HG02943 (cell line): ENCODE data around the gene LRRC8D.
"Not testable (repeated sequence)": the region's sequence is repeated elsewhere in the genome, so short reads cannot be mapped to it uniquely, and the experiment has no call there.

ENCODE experiments used
- ATAC-seq: cut with Tn5 transposase; IDR thresholded peaks from one replicate; pipeline ENCODE4 v1.9.1; 2021; ENCODE audit warnings: mild to moderate bottlenecking, low read depth, moderate library complexity; ENCODE audit not compliant: unreplicated experiment

The LRRC8D gene

DNA sequence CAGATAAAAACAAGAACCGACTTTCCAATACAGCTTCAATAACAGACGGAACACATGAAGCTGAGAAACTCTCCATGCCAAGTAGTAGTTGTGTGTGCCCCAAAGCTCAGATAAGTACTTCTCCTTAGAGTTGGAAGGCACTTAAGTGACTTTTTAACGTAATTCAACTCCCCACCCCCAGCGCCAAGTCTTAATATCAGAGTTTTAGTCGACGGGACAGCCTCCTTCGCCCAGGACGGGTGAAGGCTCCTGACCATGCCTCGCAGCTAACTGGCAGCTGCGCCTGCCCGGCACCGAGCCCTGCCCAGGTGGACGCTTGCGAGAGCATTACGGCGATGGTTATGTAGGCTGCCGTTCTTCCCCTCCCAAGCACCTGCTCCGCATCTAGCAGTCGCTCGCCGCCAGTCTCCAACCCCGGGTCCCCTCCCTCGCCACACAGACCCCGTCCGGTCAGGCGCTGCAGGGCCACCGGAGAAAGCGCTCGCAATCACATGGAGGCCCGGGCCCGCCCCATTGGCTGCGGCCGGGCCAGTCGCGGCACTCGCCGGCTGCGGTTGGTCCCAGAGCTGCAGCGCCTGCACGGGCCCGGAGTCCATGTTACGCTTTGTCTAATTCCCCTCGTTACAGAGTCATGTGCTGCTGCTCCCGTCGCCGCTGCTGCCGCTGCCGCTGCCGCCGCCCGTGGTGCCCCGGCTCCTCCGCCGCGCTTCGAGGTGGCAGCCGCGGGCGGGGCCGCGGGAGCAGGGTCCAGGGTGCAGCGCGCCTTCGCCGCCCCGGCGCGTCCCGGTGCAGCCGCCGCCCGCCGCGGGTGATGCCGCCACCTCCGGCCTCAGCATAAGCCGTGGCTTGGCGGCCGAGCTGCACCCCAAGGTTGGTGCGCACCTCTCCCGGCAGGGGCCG, at the start of gene LRRC8D:
Gene LRRC8D, plus strand, starts transcription at position 611 of the 900 bp plus-strand sequence. CDS start 112,037 bp downstream, outside the sequence.
- ATAC-seq = peak; percentile 64

DNA sequence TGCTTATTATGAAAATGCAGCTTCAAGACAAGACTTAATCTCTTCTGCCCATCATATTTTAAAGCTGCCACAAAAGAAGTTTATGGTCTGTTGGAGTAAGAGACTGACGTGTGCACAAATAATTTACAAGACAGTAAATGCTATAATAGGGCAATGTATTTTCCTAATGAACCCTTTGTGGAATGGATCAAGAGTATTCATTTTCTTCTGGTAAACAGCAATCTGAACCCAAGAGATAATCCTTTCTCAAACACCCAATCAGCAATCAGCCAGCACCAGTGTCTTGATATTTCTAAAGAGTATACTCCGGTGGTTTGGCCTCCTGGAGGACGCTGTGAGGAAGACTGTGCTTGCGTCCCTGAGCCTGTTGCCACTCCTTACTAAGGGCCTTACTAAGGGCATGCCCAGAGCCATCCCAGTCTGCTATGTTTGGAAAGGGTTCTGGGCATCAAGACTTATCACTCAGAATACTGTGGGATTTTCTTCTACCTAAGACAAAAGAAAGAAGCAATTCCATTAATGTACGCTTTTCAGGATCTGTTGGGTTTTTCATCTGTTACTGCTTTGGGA, 48.8 kb upstream of the LRRC8D start:
- ATAC-seq = no peak

DNA sequence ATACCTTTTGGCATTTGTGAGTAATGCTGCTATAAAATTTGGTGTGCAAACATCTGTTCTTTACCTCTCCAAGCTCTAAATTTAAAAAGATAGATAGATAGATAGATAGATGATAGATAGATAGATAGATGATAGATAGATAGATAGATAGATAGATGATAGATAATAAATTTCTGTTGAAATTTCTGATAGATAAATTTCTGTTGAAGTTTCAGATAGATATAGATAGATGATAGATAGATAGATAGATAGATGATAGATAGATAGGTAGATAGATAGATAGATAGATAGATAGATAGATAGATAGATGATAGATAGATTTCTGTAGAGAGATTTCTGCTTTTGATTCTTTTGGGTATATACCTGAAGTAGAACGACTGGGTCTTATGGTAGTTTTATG, 44.7 kb upstream of the LRRC8D start:
- ATAC-seq = not testable (repeated sequence)

DNA sequence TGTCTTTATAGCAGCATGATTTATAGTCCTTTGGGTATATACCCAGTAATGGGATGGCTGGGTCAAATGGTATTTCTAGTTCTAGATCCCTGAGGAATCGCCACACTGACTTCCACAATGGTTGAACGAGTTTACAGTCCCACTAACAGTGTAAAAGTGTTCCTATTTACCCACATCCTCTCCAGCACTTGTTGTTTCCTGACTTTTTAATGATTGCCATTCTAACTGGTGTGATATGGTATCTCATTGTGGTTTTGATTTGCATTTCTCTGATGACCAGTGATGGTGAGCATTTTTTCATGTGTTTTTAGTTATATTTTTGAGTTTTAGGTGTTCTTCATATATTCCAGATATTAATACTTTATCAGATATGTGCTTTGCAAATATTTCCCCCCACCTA, 43.6 kb upstream of the LRRC8D start:
- ATAC-seq = not testable (repeated sequence)

DNA sequence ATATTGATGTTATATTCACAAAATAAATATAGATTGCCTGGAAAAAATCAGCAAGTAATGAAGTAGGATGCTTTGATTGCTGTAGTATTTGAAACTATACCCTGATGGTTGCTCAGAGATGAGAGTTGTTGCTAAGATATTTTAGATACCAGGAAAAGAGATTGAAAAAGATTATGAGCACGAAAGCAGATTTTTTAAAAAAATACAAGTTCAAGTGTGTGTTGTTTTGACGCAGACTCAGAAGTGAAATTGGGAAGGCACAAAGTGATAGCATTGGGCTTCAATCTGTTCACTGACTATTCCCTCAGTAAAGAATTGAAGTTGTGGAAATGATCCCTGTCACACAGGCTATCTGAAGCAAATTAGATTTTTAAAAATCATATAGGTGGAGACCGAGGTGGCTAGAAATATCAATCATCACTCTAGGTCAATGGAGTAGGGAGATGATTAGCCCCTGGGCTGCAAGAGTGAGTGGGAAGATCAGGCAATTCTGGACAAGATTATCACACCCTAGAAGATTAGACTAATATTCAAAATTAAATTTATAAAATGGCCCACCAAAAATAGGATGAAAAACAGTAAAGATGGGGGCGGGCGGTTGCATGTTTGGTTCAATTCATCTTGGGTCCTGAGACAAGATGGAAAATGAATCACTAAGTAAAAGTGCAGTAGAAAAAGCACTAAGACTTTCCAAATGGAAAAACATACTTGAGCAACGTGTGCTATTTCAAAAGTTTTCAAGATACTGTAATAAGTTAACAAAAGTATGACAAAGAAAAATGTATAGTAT, 41.5 kb upstream of the LRRC8D start:
- ATAC-seq = no peak

DNA sequence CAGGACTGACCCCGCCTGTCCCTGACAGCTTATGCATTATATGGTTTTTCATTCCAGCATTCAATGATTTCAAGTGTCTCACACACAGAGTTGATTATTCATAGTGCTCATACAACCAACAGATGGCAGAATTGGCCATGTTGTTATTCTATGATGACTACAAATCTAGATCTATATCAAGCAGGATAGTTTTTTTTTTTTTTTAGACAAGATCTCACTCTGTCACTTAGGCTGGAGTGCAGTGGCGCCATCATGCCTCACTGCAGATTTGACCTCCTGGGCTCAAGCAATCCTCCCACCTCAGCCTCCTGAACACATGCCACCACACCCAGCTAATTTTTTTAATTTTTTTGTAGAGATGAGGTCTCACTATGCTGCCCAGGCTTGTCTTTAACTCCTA, 40.1 kb upstream of the LRRC8D start:
- ATAC-seq = no peak

DNA sequence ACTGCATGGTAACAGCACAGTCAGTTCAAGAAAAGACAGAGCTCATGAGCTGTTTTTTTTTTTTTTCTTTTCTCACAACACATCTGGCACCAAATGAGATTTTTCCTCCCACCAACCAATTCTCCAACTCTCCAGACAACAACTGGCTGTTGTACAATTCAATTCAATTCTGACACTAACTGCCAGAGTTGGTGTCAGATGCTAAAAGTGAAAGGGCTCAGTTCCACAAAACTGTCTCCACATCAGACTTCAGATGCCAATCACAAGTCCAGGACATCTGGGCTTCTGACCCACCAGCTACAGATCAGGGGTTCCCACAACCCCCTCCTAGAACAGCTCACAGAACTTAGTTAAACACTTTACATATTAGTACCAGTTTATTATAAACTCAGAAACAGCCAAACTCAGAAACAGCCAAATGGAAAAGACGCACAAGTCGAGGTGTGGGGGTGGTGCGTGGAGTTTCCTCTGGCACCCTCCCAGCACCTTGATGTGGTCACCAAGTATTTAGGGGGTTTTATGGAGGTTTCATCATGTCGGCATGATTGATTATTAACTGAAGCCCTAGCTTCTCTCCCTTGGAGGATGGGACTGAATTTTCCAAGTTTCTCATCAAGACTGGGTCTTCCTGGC, 39.2 kb upstream of the LRRC8D start:
- peak; percentile 88 for ATAC-seq

DNA sequence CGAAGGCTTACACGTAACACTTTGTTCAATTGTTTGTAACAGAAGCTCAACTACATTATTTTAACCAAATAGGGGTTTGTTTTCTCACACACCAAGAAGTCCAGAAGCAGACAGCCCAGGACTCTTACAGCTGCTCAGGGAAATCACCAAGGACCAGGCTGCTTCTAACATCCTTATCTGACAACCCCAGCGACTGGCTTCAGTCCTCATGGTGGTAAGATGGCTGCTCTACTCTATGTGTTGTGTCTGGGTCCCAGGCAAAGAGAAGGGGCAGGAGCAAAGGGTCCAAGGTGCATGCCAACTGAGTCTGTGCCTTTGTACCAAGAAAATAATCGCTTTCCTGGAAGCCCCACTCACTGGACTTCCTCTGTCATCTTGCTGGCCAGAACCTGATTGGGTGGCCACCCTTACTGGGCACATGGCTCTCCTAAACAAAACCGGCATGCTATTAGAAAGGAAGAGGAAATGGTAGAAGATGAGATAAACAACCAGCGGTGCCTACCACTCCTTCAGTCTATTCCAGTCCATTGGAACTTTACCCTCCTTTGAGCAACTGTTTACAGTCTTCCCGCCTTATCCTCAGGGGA, 34.1 kb upstream of the LRRC8D start:
- no peak for ATAC-seq

DNA sequence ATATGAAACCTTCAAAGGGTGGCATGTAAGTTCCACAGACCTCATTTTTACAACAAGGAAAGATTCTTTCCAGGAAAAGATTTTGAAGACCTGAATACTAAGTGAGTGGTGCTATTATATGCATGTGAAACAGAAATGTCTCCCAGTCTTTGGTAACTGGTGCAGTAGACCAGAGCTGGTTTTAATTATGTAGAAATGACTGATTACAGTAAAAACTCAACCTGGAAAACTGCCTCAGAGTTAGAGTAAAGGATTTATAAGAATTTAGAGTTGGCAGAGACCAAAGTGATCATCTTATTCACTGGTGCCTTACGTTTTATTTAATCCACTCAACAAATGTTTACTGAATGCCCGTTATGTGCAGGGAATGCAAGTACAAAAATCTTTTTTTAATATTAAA, 30.2 kb upstream of the LRRC8D start:
- ATAC-seq = no peak

DNA sequence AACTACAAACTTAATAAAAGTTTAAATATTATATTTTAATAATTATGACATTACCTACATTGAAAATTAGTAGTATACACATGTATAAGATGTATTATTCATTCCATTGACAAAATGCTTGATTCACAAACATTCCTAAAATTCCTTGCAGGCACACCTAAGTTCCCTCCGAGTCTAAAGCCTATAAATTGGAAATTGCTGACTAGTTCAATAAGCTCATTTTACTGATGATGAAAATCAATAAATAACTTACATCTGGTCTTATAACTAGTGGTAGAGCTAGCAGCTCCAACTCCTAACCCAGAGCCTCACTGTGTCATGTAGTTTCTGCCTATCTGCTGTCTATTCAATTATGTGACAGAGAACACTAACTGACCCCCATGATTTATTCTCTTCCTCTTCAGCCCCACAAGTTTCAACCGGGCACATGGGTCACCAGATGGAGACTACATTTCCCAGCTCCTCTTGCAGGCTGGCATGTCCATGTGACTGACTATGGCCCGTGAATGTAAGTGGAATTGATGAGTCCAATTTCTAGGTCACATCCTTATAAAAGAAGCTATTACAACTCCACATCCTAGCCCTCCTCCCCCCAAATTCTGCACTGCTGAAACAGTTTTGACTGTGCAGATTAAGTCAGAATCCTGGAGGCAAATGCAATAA, 29.6 kb upstream of the LRRC8D start:
- ATAC-seq = no peak

DNA sequence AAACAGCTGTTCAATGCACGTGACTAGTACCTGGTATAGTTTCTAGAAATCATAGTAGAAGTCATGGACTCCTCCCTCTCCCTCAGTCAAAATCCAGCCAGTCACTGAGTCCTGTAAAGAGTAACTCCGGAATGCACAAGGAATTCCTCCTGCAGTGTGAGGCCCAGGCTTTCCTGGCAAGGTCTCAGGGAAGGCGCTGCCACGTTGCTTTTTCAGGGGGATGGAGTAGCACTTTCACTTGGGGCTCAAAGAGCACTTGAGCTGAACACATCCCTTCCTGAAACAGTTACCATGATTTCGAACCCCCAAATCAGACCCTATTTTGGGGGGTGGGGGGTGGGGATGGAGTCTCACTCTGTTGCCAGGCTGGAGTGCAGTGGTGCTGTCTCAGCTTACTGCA, 26.4 kb upstream of the LRRC8D start:
- no peak for ATAC-seq

DNA sequence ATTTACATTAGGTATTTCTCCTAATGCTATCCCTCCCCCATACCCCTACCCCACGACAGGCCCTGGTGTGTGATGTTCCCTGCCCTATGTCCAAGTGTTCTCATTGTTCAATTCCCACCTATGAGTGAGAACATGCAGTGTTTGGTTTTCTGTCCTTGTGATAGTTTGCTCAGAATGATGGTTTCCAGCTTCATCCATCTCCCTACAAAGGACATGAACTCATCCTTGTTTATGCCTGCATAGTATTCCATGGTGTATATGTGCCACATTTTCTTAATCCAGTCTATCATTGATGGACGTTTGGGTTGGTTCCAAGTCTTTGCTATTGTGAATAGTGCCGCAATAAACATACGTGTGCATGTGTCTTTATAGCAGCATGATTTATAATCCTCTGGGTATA, 25.3 kb upstream of the LRRC8D start:
- ATAC-seq = not testable (repeated sequence)

DNA sequence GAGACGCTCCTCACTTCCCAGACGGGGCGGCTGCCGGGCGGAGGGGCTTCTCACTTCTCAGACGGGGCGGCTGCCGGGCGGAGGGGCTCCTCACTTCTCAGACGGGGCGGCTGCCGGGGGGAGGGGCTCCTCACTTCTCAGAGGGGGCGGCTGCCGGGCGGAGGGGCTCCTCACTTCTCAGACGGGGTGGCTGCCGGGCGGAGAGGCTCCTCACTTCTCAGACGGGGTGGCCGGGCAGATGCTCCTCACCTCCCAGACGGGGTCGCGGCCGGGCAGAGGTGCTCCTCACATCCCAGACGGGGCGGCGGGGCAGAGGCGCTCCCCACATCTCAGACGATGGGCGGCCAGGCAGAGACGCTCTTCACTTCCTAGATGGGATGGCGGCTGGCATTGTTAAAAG, 23.0 kb upstream of the LRRC8D start:
- not testable (repeated sequence) for ATAC-seq

DNA sequence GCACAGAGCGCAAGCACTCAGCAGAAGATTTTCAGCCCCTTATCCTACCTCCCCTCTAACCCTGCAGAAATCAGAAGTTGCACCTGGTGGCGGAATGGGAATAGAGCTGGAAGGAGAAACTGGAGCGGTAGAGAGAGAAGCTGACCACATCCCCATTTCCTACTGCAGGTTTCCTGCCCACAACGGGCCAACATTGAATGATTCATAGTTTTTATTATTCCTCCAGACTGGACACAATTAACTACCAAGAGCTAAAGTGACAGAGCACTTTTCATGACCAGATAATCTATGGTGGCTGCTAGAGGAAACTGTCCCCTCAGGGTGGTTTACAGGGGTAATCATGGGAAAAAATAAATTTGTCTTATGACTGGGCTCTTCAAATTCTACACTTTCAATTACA, 21.3 kb upstream of the LRRC8D start:
- no peak for ATAC-seq

DNA sequence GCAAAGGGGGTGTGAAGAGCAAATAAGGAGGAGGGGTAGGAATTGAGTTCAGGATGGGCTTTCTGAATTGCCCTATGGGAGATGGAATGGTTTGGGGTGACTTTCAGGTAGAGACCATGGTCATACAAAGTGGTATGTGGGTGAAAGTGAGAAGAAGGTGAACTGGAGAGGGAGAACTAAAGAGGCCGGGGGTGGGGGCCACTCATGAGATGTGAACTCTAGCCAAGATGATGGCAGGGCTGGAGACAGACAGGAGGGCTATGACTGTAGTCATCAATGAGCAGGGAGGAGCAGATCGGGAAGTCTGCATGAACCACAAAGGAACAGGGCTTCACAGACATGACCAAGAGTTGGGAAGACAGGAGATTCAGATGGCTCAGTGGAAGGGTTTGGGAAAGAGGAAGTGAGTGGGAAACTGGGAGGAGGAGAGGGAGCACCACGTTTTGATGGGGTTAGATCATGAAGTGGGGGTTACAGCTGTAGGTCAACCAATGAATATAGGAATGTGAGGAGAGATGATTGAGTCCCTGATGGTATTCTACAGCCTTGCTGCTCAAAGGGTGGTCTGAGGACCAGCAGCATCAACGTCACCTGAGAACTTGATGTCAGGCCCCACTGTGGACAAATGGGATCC, 20.7 kb upstream of the LRRC8D start:
- ATAC-seq = no peak

DNA sequence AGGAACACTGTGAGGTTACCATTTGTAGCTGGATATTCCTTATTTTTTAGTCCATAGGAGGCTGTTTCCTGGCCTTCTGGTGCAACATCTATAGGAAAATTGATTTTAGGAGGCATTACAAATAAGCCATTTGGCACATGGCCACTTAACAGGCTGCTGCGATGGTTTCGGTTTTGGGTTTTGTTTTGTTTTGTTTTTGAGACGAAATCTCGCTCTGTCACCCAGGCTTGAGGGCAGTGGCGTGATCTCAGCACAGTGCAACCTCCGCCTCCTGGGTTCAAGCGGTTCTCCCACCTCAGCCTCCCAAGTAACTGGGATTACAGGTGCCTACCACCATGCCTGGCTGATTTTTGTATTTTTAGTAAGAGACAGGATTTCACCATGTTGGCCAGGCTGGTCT, 20.1 kb upstream of the LRRC8D start:
- ATAC-seq = no peak

DNA sequence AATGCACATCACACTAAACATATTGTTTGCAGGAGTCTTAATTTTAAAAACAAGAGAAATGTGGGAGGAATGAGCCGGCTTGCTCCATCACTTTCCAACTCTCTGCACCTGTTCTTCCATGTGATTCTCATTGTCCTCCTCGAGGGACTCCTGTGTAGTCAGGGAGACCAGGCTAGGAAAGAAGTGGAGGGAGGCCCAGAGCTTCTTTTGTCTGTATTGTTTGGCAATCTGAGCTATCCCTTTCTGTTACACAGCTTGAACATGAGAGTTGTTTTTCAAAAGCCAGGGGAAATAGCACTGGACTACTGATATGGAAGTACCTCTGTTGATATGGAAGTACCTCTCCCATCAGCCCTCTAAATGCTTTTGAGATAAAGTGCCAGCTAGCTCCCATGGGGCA, 18.8 kb upstream of the LRRC8D start:
- ATAC-seq = no peak

DNA sequence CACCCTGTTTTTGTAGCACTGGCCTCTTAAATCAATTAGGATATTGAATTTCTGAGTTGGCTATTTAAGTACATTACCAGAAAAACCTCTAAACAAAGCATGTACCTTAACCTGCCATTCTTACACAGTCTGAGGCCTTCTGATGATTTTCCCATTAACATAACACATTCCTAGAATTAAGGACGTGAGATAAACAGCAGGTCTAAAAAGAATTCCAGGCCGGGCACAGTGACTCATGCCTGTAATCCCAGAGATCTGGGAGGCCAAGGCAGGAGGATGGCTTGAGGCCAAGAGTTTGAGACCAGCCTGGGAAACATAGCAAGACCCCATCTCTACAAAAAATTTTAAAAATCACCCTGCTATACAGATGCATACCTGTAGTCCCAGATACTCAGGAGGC, 18.0 kb upstream of the LRRC8D start:
- ATAC-seq = no peak

DNA sequence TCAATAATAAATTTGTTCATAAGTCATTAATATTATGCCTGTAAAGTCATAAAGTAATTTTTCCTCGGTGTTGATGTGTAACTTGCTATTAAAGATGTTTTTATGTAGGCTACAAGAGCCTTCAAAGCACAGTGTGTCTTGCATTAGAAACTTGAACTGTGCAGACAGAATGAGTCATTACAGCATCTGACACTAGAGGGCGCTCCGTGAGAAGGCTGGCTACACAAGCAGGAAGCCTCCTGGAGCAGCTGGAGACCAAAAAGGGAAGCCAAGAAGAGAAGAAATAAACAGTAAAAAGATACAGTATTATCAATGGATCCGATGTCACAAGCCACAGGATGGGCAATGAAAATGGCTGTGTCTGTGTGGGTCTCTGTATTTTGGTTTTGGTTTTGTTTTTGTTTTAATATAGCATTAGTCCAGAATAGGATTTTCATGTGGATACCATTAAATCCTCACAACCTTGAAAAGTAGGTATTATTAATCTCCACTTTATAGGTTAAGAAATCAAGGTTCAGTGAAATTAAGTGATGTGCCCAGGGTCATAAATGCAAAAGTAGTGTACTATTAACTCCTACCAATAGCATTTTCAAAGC, 16.1 kb upstream of the LRRC8D start:
- ATAC-seq = peak; percentile 83
